OCI-LY1 (cell line): ENCODE data around the gene QRFP.

Source experiments
- EZH2 ChIP-seq: fragments of 200-600 bp; sonication (generic), shearing (Covaris generic); IDR thresholded peaks from 2 replicates; pipeline ENCODE4 v1.8.0; 2017; ENCODE audit warnings: borderline replicate concordance, mixed run types, mild to moderate bottlenecking, antibody characterized with exemption, low read length, moderate library complexity, mixed read lengths
- TF ChIP-seq, protein P1 (sequence below): fragments of 200-600 bp; sonication (generic), shearing (Covaris generic); IDR thresholded peaks from 2 replicates; pipeline ENCODE4 v1.5.1; 2017; ENCODE audit warnings: mild to moderate bottlenecking, antibody characterized with exemption, low read length, moderate library complexity, mixed read lengths

GRCh38 chr9:130868230-130868629 lies 28.4 kb downstream of the QRFP start:
- TF ChIP-seq, protein P1, sequence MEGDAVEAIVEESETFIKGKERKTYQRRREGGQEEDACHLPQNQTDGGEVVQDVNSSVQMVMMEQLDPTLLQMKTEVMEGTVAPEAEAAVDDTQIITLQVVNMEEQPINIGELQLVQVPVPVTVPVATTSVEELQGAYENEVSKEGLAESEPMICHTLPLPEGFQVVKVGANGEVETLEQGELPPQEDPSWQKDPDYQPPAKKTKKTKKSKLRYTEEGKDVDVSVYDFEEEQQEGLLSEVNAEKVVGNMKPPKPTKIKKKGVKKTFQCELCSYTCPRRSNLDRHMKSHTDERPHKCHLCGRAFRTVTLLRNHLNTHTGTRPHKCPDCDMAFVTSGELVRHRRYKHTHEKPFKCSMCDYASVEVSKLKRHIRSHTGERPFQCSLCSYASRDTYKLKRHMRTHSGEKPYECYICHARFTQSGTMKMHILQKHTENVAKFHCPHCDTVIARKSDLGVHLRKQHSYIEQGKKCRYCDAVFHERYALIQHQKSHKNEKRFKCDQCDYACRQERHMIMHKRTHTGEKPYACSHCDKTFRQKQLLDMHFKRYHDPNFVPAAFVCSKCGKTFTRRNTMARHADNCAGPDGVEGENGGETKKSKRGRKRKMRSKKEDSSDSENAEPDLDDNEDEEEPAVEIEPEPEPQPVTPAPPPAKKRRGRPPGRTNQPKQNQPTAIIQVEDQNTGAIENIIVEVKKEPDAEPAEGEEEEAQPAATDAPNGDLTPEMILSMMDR, result no peak
- no peak for TF ChIP-seq EZH2
